Type B pancreatic cell (in vitro differentiated cells): ENCODE measurements around the gene SPOCK1. TPM values are rescaled to one million over a fixed set of nuclear protein-coding genes. Genes with fewer than 3 reads are reported as not detected.
"Not testable (repeated sequence)": the region's sequence is repeated elsewhere in the genome, so short reads cannot be mapped to it uniquely, and the experiment has no call there.

ENCODE experiments used
- DNase-seq: peaks from one replicate; pipeline ENCODE4 v3.0.0; 2021; ENCODE audit warnings: mixed read lengths; ENCODE audit not compliant: unreplicated experiment; ENCODE audit errors: extremely low spot score
- H3K27ac Mint-ChIP-seq: 2 replicates; pipeline ENCODE4 v1.8.0; 2021; ENCODE audit warnings: mild to moderate bottlenecking, mixed read lengths
- H3K27me3 Mint-ChIP-seq: 2 replicates; pipeline ENCODE4 v1.8.0; 2021; ENCODE audit warnings: mixed read lengths
- H3K36me3 Mint-ChIP-seq: 2 replicates; pipeline ENCODE4 v1.8.0; 2021; ENCODE audit warnings: mixed read lengths
- H3K4me1 Mint-ChIP-seq: one replicate; pipeline ENCODE4 v1.8.0; 2021; ENCODE audit warnings: mixed read lengths; ENCODE audit not compliant: unreplicated experiment
- H3K4me3 Mint-ChIP-seq: 2 replicates; pipeline ENCODE4 v1.8.0; 2021; ENCODE audit warnings: mild to moderate bottlenecking, mixed read lengths
- H3K9me3 Mint-ChIP-seq: 2 replicates; pipeline ENCODE4 v1.8.0; 2021; ENCODE audit warnings: mixed read lengths
- CTCF ChIP-seq: fragments of 200-600 bp; sonication (generic); conservative IDR thresholded peaks from 2 replicates; pipeline ENCODE4 v1.5.0; 2021; ENCODE audit warnings: antibody characterized with exemption, mild to moderate bottlenecking
- total RNA-seq: library from RNA; stranded (reverse); gene quantifications from 2 replicates; pipeline ENCODE4 v1.2.1, GENCODE V29; 2021; ENCODE audit warnings: low replicate concordance

Gene SPOCK1
- total RNA-seq, 1 donor from 2014 or later, result 45.1 TPM

- peaks cover 33% of the 10 kb centered on the region for H3K27me3 Mint-ChIP-seq
- H3K27ac Mint-ChIP-seq, result no peak overlapping the region
- TF ChIP-seq CTCF, result no peak
- no peaks in the 10 kb centered on the region for H3K4me1 Mint-ChIP-seq
- no peaks in the 10 kb centered on the region for H3K9me3 Mint-ChIP-seq
- no peak overlapping the region for H3K4me3 Mint-ChIP-seq
- no peak for DNase-seq
- no peaks in the 10 kb centered on the region for H3K36me3 Mint-ChIP-seq
Measured at GRCh38 chr5:137500615-137501225, 1.6 kb upstream of the SPOCK1 start.

GRCh38 chr5:137499506-137499847 lies 351 bp upstream of the SPOCK1 start:
- not testable (repeated sequence) for H3K9me3 Mint-ChIP-seq, H3K4me1 Mint-ChIP-seq, DNase-seq, H3K27ac Mint-ChIP-seq, H3K4me3 Mint-ChIP-seq, H3K36me3 Mint-ChIP-seq
- H3K27me3 Mint-ChIP-seq, result peaks cover 36% of the 10 kb centered on the region

- TF ChIP-seq CTCF, result no peak
- Mint-ChIP-seq H3K9me3 (no peaks in the 10 kb centered on the region), H3K4me3 (peak overlapping the region; percentile 75), H3K27ac (no peak overlapping the region), H3K27me3 (peaks cover 39% of the 10 kb centered on the region), H3K4me1 (no peaks in the 10 kb centered on the region), H3K36me3 (no peaks in the 10 kb centered on the region)
- DNase-seq, result no peak
Measured at GRCh38 chr5:137498301-137498735, 808 bp downstream of the SPOCK1 start.

GRCh38 chr5:137497396-137498290 lies 1.5 kb downstream of the SPOCK1 start:
- Mint-ChIP-seq H3K27ac (no peak overlapping the region), H3K36me3 (no peaks in the 10 kb centered on the region), H3K4me3 (peak overlapping the region; percentile 75), H3K27me3 (peaks cover 39% of the 10 kb centered on the region), H3K9me3 (no peaks in the 10 kb centered on the region), H3K4me1 (no peaks in the 10 kb centered on the region)
- DNase-seq, result no peak
- no peak for TF ChIP-seq CTCF

GRCh38 chr5:137496919-137497318 lies 2.2 kb downstream of the SPOCK1 start:
- no peaks in the 10 kb centered on the region for H3K9me3 Mint-ChIP-seq
- peak overlapping the region; percentile 70 for H3K4me3 Mint-ChIP-seq
- H3K27me3 Mint-ChIP-seq, result peaks cover 42% of the 10 kb centered on the region
- TF ChIP-seq CTCF, result no peak
- no peak overlapping the region for H3K27ac Mint-ChIP-seq
- no peaks in the 10 kb centered on the region for H3K4me1 Mint-ChIP-seq
- DNase-seq, result no peak
- H3K36me3 Mint-ChIP-seq, result no peaks in the 10 kb centered on the region

- no peak overlapping the region for H3K4me3 Mint-ChIP-seq
- H3K9me3 Mint-ChIP-seq, result no peaks in the 10 kb centered on the region
- TF ChIP-seq CTCF, result no peak
- no peak overlapping the region for H3K27ac Mint-ChIP-seq
- DNase-seq, result no peak
- H3K36me3 Mint-ChIP-seq, result no peaks in the 10 kb centered on the region
- no peaks in the 10 kb centered on the region for H3K4me1 Mint-ChIP-seq
- H3K27me3 Mint-ChIP-seq, result peaks cover 32% of the 10 kb centered on the region
Measured at GRCh38 chr5:137492331-137492730, 6.8 kb downstream of the SPOCK1 start.
